H9 (cell line): ENCODE results near the gene ALG13. TPM values are rescaled to one million over a fixed set of nuclear protein-coding genes. Genes with fewer than 3 reads are reported as not detected.

ENCODE experiments used
- DNase-seq: peaks from one replicate; pipeline ENCODE4 v3.0.0-alpha.2; 2017
- H2AFZ ChIP-seq: one replicate; pipeline ENCODE4 v1.6.1; 2013; ENCODE audit warnings: mild to moderate bottlenecking, low read length, control low read depth, moderate library complexity
- H2AK5ac ChIP-seq: 2 replicates; pipeline ENCODE4 v1.6.1; 2013; ENCODE audit warnings: low read length, control low read depth, mixed read lengths; ENCODE audit not compliant: insufficient read length
- H2BK120ac ChIP-seq: one replicate; pipeline ENCODE4 v1.6.1; 2013; ENCODE audit warnings: low read depth, mild to moderate bottlenecking, low read length, control low read depth, inconsistent platforms; ENCODE audit not compliant: poor library complexity, severe bottlenecking
- H2BK12ac ChIP-seq: 2 replicates; pipeline ENCODE4 v1.6.1; 2013; ENCODE audit warnings: low read length, control low read depth, mixed read lengths, low read depth; ENCODE audit not compliant: insufficient read length
- H2BK15ac ChIP-seq: 2 replicates; pipeline ENCODE4 v1.6.1; 2013; ENCODE audit warnings: low read depth, low read length, control low read depth
- H2BK20ac ChIP-seq: one replicate; pipeline ENCODE4 v1.6.1; 2013; ENCODE audit warnings: low read depth, mild to moderate bottlenecking, low read length, control low read depth, inconsistent platforms; ENCODE audit not compliant: poor library complexity, severe bottlenecking
- H2BK5ac ChIP-seq: 2 replicates; pipeline ENCODE4 v1.6.1; 2013; ENCODE audit warnings: low read length, control low read depth, mixed read lengths; ENCODE audit not compliant: insufficient read length
- H3K14ac ChIP-seq: 2 replicates; pipeline ENCODE4 v1.6.1; 2013; ENCODE audit warnings: low read length, control low read depth; ENCODE audit not compliant: insufficient read depth
- H3K18ac ChIP-seq: 2 replicates; pipeline ENCODE4 v1.6.1; 2013; ENCODE audit warnings: low read depth, mild to moderate bottlenecking, mixed read lengths, low read length, control low read depth; ENCODE audit not compliant: insufficient read length
- H3K23ac ChIP-seq: 2 replicates; pipeline ENCODE4 v1.6.1; 2013; ENCODE audit warnings: low read length, control low read depth, mixed read lengths, low read depth; ENCODE audit not compliant: insufficient read length
- H3K23me2 ChIP-seq: 2 replicates; pipeline ENCODE4 v1.6.1; 2013; ENCODE audit warnings: low read depth, mild to moderate bottlenecking, mixed read lengths, low read length, control low read depth; ENCODE audit not compliant: insufficient read length, poor library complexity, severe bottlenecking
- H3K27ac ChIP-seq: 2 replicates; pipeline ENCODE4 v1.5.1; 2013; ENCODE audit warnings: low read length, control low read depth, mixed read lengths, low read depth; ENCODE audit not compliant: insufficient read length
- H3K27me3 ChIP-seq: 2 replicates; pipeline ENCODE4 v1.6.1; 2013; ENCODE audit warnings: low read length, control low read depth, inconsistent platforms; ENCODE audit not compliant: insufficient read depth
- H3K4ac ChIP-seq: 2 replicates; pipeline ENCODE4 v1.6.1; 2013; ENCODE audit warnings: low read depth, mild to moderate bottlenecking, control low read depth, inconsistent platforms, low read length, moderate library complexity
- H3K4me1 ChIP-seq: 2 replicates; pipeline ENCODE4 v1.6.1; 2013; ENCODE audit warnings: low read length, control low read depth, inconsistent platforms; ENCODE audit not compliant: insufficient read depth
- H3K4me2 ChIP-seq: 2 replicates; pipeline ENCODE4 v1.6.1; 2013; ENCODE audit warnings: low read length, control low read depth, mixed read lengths; ENCODE audit not compliant: insufficient read length, insufficient read depth
- H3K56ac ChIP-seq: 2 replicates; pipeline ENCODE4 v1.6.1; 2013; ENCODE audit warnings: low read depth, mild to moderate bottlenecking, mixed read lengths, low read length, control low read depth; ENCODE audit not compliant: insufficient read length
- H3K79me1 ChIP-seq: 2 replicates; pipeline ENCODE4 v1.6.1; 2013; ENCODE audit warnings: low read depth, mild to moderate bottlenecking, moderate library complexity, low read length, control low read depth, inconsistent platforms; ENCODE audit not compliant: insufficient read depth, poor library complexity, severe bottlenecking
- H3K79me2 ChIP-seq: 2 replicates; pipeline ENCODE4 v1.6.1; 2013; ENCODE audit warnings: low read length, control low read depth, inconsistent platforms; ENCODE audit not compliant: insufficient read depth
- H3K9ac ChIP-seq: 2 replicates; pipeline ENCODE4 v1.6.1; 2013; ENCODE audit warnings: low read length, control low read depth, mixed read lengths; ENCODE audit not compliant: insufficient read length; ENCODE audit errors: extremely low read depth
- H3K9me3 ChIP-seq: one replicate; pipeline ENCODE4 v1.6.1; 2013; ENCODE audit warnings: low read depth, low read length, inconsistent platforms; ENCODE audit not compliant: control insufficient read depth
- H3T11ph ChIP-seq: one replicate; pipeline ENCODE4 v1.6.1; 2013; ENCODE audit warnings: mild to moderate bottlenecking, low read length, control low read depth, inconsistent platforms
- H4K20me1 ChIP-seq: one replicate; pipeline ENCODE4 v1.6.1; 2013; ENCODE audit not compliant: control insufficient read depth, insufficient read length, insufficient read depth
- H4K5ac ChIP-seq: 2 replicates; pipeline ENCODE4 v1.6.1; 2013; ENCODE audit warnings: low read depth, mild to moderate bottlenecking, mixed read lengths, low read length, control low read depth; ENCODE audit not compliant: insufficient read length
- H4K8ac ChIP-seq: replicated peaks from 2 replicates; pipeline ENCODE4 v1.6.1; 2013; ENCODE audit warnings: low read length, control low read depth, mixed read lengths, low read depth; ENCODE audit not compliant: insufficient read length
- H4K91ac ChIP-seq: 2 replicates; pipeline ENCODE4 v1.6.1; 2013; ENCODE audit warnings: low read depth, mild to moderate bottlenecking, moderate library complexity, mixed read lengths, low read length, control low read depth; ENCODE audit not compliant: insufficient read length
- H3K27ac Mint-ChIP-seq, 3 experiments: 2 replicates in 2 of 3; 3 replicates in 1 of 3; pipeline ENCODE4 v1.8.0; 2020 to 2021; ENCODE audit warnings: mixed read lengths in 3 of 3, mild to moderate bottlenecking in 1 of 3, moderate library complexity in 1 of 3
- H3K27me3 Mint-ChIP-seq: 2 replicates; pipeline ENCODE4 v1.8.0; 2021; ENCODE audit warnings: low read depth, mild to moderate bottlenecking, moderate library complexity, mixed read lengths
- H3K36me3 Mint-ChIP-seq, 3 experiments: 2 replicates in 2 of 3; 3 replicates in 1 of 3; pipeline ENCODE4 v1.8.0; 2020 to 2021; ENCODE audit warnings: low read depth in 3 of 3, mixed read lengths in 3 of 3; ENCODE audit not compliant: insufficient read depth in 1 of 3
- H3K4me1 Mint-ChIP-seq, 2 experiments: 2 replicates each; pipeline ENCODE4 v1.8.0; 2020; ENCODE audit warnings: mixed read lengths in 2 of 2
- H3K4me3 Mint-ChIP-seq, 2 experiments: 2 replicates in 1 of 2; 3 replicates in 1 of 2; pipeline ENCODE4 v1.8.0; 2020 to 2021; ENCODE audit warnings: mild to moderate bottlenecking in 2 of 2, mixed read lengths in 2 of 2, moderate library complexity in 1 of 2
- H3K9me3 Mint-ChIP-seq, 2 experiments: 2 replicates in 1 of 2; 3 replicates in 1 of 2; pipeline ENCODE4 v1.8.0; 2020; ENCODE audit warnings: mild to moderate bottlenecking in 2 of 2, mixed read lengths in 2 of 2, moderate library complexity in 1 of 2
- CTCF ChIP-seq: fragments of 200-600 bp; sonication (generic); conservative IDR thresholded peaks from 3 replicates; pipeline ENCODE4 v1.8.0; 2021; ENCODE audit warnings: antibody characterized with exemption, mild to moderate bottlenecking
- WGBS: extraction: QIAGEN DNeasy Blood & Tissue Kit; methylation state at CpG from one replicate; pipeline ENCODE4 v1.1.7; 2013; ENCODE audit warnings: missing lambda C conversion rate, low lambda C conversion rate, mixed read lengths; ENCODE audit not compliant: insufficient read length; ENCODE audit errors: extremely low coverage; 5-methylcytosine and 5-hydroxymethylcytosine counted together
- total RNA-seq: library from RNA; stranded (reverse); gene quantifications from 2 replicates; pipeline ENCODE4 v1.2.1, GENCODE V29; 2021

Gene ALG13
- total RNA-seq, 1 experiment from 2014 or later, result 91.9 TPM

- no peak overlapping the region for H3K4me2 ChIP-seq
- no peaks in the 10 kb centered on the region for H3K4me1 ChIP-seq
- peaks cover 14 to 80% (median 76%) of the 10 kb centered on the region in 3 experiments; a peak in 6 of 7 replicates for H3K36me3 Mint-ChIP-seq
- TF ChIP-seq CTCF, result no peak
- no peak overlapping the region for H4K91ac ChIP-seq
- no CpG with 5 or more reads among the region's 2 CpGs for WGBS
- H3K79me2 ChIP-seq, result no peaks in the 10 kb centered on the region
- no peak overlapping the region for H2AFZ ChIP-seq
- no peak for DNase-seq
- no peak overlapping the region for H3K18ac ChIP-seq
- no peak overlapping the region for H2BK5ac ChIP-seq
- no peak overlapping the region for H3K27ac ChIP-seq
- H3K27me3 Mint-ChIP-seq, result no peaks in the 10 kb centered on the region
- no peak overlapping the region for H2BK20ac ChIP-seq
- no peaks in the 10 kb centered on the region for H3K23me2 ChIP-seq
- no peak overlapping the region for H2AK5ac ChIP-seq
- no peak overlapping the region for H4K8ac ChIP-seq
- H3K14ac ChIP-seq, result no peak overlapping the region
- H2BK12ac ChIP-seq, result no peak overlapping the region
- H2BK15ac ChIP-seq, result no peak overlapping the region
- H3K56ac ChIP-seq, result no peak overlapping the region
- no peaks in the 10 kb centered on the region for H3K79me1 ChIP-seq
- H4K5ac ChIP-seq, result no peak overlapping the region
- H3K23ac ChIP-seq, result no peak overlapping the region
- no peaks in the 10 kb centered on the region for H3K9me3 Mint-ChIP-seq
- no peaks in the 10 kb centered on the region for H3K27me3 ChIP-seq
- no peak overlapping the region for H3T11ph ChIP-seq
- no peaks in the 10 kb centered on the region for H4K20me1 ChIP-seq
- H3K9ac ChIP-seq, result no peak overlapping the region
- H3K4me3 Mint-ChIP-seq, result no peak overlapping the region
- H3K4ac ChIP-seq, result no peak overlapping the region
- no peak overlapping the region for H2BK120ac ChIP-seq
- H3K9me3 ChIP-seq, result no peaks in the 10 kb centered on the region
- no peaks in the 10 kb centered on the region for H3K4me1 Mint-ChIP-seq
- H3K27ac Mint-ChIP-seq, result no peak overlapping the region; a peak in 2 of 7 replicates
These were observed 47.1 kb downstream of the ALG13 start for GRCh38 chrX:111728096-111728495.
